OCI-LY1 (cell line): ENCODE results near the gene TUBB3.

Source experiments
- EZH2 ChIP-seq: fragments of 200-600 bp; sonication (generic), shearing (Covaris generic); IDR thresholded peaks from 2 replicates; pipeline ENCODE4 v1.8.0; 2017; ENCODE audit warnings: borderline replicate concordance, mixed run types, mild to moderate bottlenecking, antibody characterized with exemption, low read length, moderate library complexity, mixed read lengths
- TF ChIP-seq, protein P1 (sequence below): fragments of 200-600 bp; sonication (generic), shearing (Covaris generic); IDR thresholded peaks from 2 replicates; pipeline ENCODE4 v1.5.1; 2017; ENCODE audit warnings: mild to moderate bottlenecking, antibody characterized with exemption, low read length, moderate library complexity, mixed read lengths

DNA sequence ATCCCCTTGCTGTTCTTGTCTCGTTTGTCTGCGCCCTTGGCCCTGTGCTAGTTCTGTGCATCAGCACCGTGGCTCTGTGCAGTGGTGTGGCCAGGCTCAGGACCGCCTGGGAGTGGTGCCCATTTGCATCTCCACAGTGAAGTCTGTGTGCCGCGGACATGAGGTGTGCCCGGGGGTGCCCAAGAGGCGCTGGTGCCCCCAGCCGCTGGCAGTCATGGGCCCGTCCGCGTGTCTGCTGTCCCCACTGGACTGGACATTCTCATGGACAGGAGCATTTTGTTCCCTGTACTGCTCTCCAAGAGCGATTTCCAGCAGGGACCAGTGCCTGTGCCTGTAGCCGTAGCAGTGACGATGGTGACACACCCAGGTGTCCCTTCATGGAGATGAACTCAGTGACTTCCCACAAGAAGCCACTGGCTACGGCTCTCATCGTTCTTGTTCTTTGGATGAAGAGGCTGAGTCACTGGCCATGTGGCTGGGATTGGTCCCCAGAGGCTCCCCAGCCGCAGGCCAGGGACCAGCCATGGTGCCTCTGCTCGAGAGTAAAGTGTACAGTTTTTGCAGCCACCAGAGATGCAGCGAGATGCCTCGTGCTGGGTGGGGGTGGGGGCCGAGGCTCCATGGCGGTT, 17.5 kb upstream of the TUBB3 start:
- TF ChIP-seq, protein P1, sequence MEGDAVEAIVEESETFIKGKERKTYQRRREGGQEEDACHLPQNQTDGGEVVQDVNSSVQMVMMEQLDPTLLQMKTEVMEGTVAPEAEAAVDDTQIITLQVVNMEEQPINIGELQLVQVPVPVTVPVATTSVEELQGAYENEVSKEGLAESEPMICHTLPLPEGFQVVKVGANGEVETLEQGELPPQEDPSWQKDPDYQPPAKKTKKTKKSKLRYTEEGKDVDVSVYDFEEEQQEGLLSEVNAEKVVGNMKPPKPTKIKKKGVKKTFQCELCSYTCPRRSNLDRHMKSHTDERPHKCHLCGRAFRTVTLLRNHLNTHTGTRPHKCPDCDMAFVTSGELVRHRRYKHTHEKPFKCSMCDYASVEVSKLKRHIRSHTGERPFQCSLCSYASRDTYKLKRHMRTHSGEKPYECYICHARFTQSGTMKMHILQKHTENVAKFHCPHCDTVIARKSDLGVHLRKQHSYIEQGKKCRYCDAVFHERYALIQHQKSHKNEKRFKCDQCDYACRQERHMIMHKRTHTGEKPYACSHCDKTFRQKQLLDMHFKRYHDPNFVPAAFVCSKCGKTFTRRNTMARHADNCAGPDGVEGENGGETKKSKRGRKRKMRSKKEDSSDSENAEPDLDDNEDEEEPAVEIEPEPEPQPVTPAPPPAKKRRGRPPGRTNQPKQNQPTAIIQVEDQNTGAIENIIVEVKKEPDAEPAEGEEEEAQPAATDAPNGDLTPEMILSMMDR, result no peak
- no peak for TF ChIP-seq EZH2
